Spleen (tissue), 11 donors: Measurements from ENCODE around the gene PPM1H. TPM values are rescaled to one million over a fixed set of nuclear protein-coding genes. Genes with fewer than 3 reads are reported as not detected.

Source experiments
- DNase-seq: peaks from one replicate; pipeline ENCODE4 v3.0.0-alpha.2; 2020
- H3K27ac ChIP-seq, 8 donors: fragments of 200-600 bp; sonication (generic) in 7 of 8; 1 replicate in 4 of 8; 2 replicates in 4 of 8; pipeline versions ENCODE4 v1.5.0 to v1.8.0; 2016 to 2021; ENCODE audit warnings: inconsistent platforms in 4 of 8, mild to moderate bottlenecking in 4 of 8, moderate library complexity in 1 of 8
- H3K27me3 ChIP-seq, 7 donors: fragments of 200-600 bp; sonication (generic) in 6 of 7; replicated peaks in 1 of 7; 1 replicate in 4 of 7; 2 replicates in 3 of 7; pipeline versions ENCODE4 v1.5.0 to v1.8.0; 2016 to 2021; ENCODE audit warnings: inconsistent platforms in 3 of 7, mild to moderate bottlenecking in 1 of 7
- H3K36me3 ChIP-seq, 6 donors: fragments of 200-600 bp; sonication (generic) in 5 of 6; 1 replicate in 4 of 6; 2 replicates in 2 of 6; pipeline versions ENCODE4 v1.5.0 to v1.8.0; 2016 to 2021; ENCODE audit warnings: inconsistent platforms in 2 of 6
- H3K4me1 ChIP-seq, 6 donors: fragments of 200-600 bp; sonication (generic) in 5 of 6; 1 replicate in 3 of 6; 2 replicates in 3 of 6; pipeline versions ENCODE4 v1.5.0 to v1.8.0; 2016 to 2021; ENCODE audit warnings: inconsistent platforms in 3 of 6
- H3K4me3 ChIP-seq, 8 donors: fragments of 200-600 bp; sonication (generic) in 7 of 8; 1 replicate in 4 of 8; 2 replicates in 4 of 8; pipeline versions ENCODE4 v1.5.0 to v1.8.0; 2016 to 2021; ENCODE audit warnings: inconsistent platforms in 4 of 8, mild to moderate bottlenecking in 4 of 8, moderate library complexity in 2 of 8
- H3K9me3 ChIP-seq, 8 donors: fragments of 200-600 bp; sonication (generic) in 7 of 8; 1 replicate in 4 of 8; 2 replicates in 4 of 8; pipeline versions ENCODE4 v1.5.0 to v1.8.0; 2016 to 2021; ENCODE audit warnings: inconsistent platforms in 4 of 8
- POLR2A ChIP-seq, 3 donors: fragments of 450-650 bp; IDR thresholded peaks; one replicate each; pipeline ENCODE4 v1.5.1; 2017; ENCODE audit warnings: antibody characterized with exemption in 3 of 3, mild to moderate bottlenecking in 1 of 3
- POLR2AphosphoS5 ChIP-seq, 3 donors: sonication (generic); formaldehyde crosslinking; IDR thresholded peaks; one replicate each; pipeline ENCODE4 v1.5.1; 2017; ENCODE audit warnings: antibody characterized with exemption in 3 of 3
- WGBS, 5 donors: extraction: QIAGEN DNeasy Blood & Tissue Kit in 3 of 5; methylation state at CpG; one replicate each; pipeline versions ENCODE4 v1.1.5 to v1.1.7; 2013 to 2018; 5-methylcytosine and 5-hydroxymethylcytosine counted together
- intact Hi-C: fragments of 100-400 bp; cut with DNase I; formaldehyde crosslinking; loops from one replicate; pipeline ENCODE4 v1.15.0; 2023; ENCODE audit warnings: low total_unique reads
- polyA plus RNA-seq, 3 donors: library from polyadenylated mRNA; stranded (reverse); fragments of 200-250 nt; gene quantifications; one replicate each; pipeline ENCODE4 v1.2.1, GENCODE V29; 2013
- total RNA-seq, 7 donors: library from RNA; depleted of rRNA in 3 of 7; stranded (reverse); fragments of >200 nt in 3 of 7; fragmentation: NEBNext Ultra II Directional in 4 of 7; extraction: Animal tissue kit (Norgen Biotek cat#: 25700) in 4 of 7; gene quantifications; one replicate each; pipeline versions ENCODE4 v1.1.0 to v1.2.1, GENCODE V29; 2016 to 2021
- TF ChIP-seq, protein P1 (sequence below), 11 experiments: fragments of 200-600 bp in 7 of 11; fragments of 450-650 bp in 4 of 11; sonication (generic) in 4 of 11; IDR thresholded peaks in 8 of 11; conservative IDR thresholded peaks in 3 of 11; 1 replicate in 7 of 11; 2 replicates in 4 of 11; pipeline versions ENCODE4 v1.4.0 to v1.8.0; 2016 to 2021; ENCODE audit warnings: antibody characterized with exemption in 11 of 11, inconsistent platforms in 4 of 11, mild to moderate bottlenecking in 1 of 11
- donor health status: healthy with polysubstance abuse.
- donor health status: DM: no; HTN: no; CAD: no; lungs with moderate emphysema.
- donor health status: DM: no; HTN: no; CAD: no.
- donor health status: Bipolar disorder and iron deficiency.
- donor health status: healthy.
- donor health status: DM: no; HTN: no; CAD: no.
- donor health status: DM: yes; HTN: yes; CAD: no.

The PPM1H gene
- total and polyA plus RNA-seq, 10 donors: 0.17 to 3.9 (median 1.9) TPM

DNA sequence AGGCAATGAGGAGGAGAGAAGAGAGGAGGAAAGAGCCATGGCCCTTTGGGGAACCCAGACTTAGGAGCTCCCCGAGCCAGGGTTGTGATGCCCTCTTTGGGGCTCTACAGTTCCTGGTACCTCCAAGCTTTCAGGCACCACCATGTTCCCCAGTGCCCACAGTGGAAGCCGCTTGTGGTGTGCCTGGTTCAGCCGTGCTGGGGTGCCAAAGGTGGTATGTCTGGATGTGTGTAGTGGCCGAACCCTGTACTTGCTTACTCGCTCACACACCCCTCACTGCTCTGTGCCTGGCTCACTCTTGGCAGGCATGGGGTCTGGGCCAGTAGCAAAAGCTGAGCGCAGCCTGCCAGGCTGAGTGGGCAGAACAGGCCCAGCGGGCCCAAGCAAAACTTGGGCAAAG, 257.6 kb downstream of the PPM1H start:
- Histone ChIP-seq H3K4me1 (peaks cover 0 to 8% (median 0%) of the 10 kb centered on the region in 6 donors), H3K36me3 (no peaks in the 10 kb centered on the region), H3K27ac (no peak overlapping the region), H3K9me3 (peaks cover 0 to 18% (median 14%) of the 10 kb centered on the region in 8 donors), H3K27me3 (no peaks in the 10 kb centered on the region), H3K4me3 (no peak overlapping the region)
- WGBS, 5 donors: 88 to 97% (median 90%) methylated on average over 4 to 7 of the region's 7 CpGs
- TF ChIP-seq, protein P1, sequence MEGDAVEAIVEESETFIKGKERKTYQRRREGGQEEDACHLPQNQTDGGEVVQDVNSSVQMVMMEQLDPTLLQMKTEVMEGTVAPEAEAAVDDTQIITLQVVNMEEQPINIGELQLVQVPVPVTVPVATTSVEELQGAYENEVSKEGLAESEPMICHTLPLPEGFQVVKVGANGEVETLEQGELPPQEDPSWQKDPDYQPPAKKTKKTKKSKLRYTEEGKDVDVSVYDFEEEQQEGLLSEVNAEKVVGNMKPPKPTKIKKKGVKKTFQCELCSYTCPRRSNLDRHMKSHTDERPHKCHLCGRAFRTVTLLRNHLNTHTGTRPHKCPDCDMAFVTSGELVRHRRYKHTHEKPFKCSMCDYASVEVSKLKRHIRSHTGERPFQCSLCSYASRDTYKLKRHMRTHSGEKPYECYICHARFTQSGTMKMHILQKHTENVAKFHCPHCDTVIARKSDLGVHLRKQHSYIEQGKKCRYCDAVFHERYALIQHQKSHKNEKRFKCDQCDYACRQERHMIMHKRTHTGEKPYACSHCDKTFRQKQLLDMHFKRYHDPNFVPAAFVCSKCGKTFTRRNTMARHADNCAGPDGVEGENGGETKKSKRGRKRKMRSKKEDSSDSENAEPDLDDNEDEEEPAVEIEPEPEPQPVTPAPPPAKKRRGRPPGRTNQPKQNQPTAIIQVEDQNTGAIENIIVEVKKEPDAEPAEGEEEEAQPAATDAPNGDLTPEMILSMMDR (IDR thresholded peaks at IDR 0.05 in 8 of 11, conservative IDR thresholded peaks at IDR 0.05 in 3 of 11): no peak
- TF ChIP-seq POLR2AphosphoS5 (IDR thresholded peaks at IDR 0.05) (no peak), POLR2A (IDR thresholded peaks at IDR 0.05) (no peak)
- DNase-seq: no peak
- intact Hi-C loops: no loop called here

DNA sequence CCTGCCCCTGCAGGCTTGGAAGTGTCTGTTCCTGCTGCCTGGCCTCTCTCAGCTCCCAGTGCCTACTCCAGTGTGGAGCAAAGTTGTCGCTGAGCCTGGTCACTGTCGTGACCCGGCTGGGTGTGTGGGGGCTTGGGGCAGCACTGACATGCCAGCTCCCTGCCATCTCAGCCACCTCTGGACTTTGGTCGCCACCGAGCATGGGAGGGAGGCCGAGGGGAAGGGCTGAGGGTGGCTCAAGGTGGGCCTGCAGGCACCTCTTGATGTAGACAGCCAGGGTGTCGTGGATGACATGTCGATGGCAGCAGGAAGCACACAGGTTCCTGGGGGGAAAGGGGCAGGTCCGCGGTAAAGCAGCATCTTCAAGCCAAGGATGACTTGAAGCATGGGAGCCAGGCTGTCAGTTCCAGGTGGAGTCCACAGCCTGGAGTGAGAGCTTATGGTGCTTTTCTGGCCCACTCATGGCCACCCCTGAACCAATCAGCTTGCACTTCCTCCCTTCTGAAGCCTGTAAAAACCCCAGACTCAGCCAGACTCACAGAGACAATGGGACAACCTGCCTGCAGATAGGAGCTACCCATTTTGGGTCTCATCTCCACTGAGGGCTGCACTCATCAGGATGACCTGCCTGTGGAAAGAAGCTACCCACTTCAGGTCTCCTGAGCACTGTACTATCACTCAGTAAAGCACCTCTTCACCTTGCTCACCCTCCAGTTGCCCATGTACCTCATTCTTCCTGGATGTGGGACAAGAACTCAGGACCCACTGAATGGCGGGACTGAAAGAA, 258.2 kb downstream of the PPM1H start:
- H3K9me3 ChIP-seq: peaks cover 0 to 18% (median 14%) of the 10 kb centered on the region in 8 donors
- no peak overlapping the region for H3K4me3 ChIP-seq
- intact Hi-C loops: no loop called here
- 94 to 95% (median 95%) methylated on average over 8 to 11 of the region's 11 CpGs for WGBS, 5 donors
- no peaks in the 10 kb centered on the region for H3K27me3 ChIP-seq
- TF ChIP-seq, protein P1 (IDR thresholded peaks at IDR 0.05 in 8 of 11, conservative IDR thresholded peaks at IDR 0.05 in 3 of 11): no peak
- TF ChIP-seq POLR2AphosphoS5 (IDR thresholded peaks at IDR 0.05): no peak
- TF ChIP-seq POLR2A (IDR thresholded peaks at IDR 0.05): no peak
- peaks cover 0 to 8% (median 0%) of the 10 kb centered on the region in 6 donors for H3K4me1 ChIP-seq
- H3K36me3 ChIP-seq: no peaks in the 10 kb centered on the region
- no peak for DNase-seq
- no peak overlapping the region for H3K27ac ChIP-seq

DNA sequence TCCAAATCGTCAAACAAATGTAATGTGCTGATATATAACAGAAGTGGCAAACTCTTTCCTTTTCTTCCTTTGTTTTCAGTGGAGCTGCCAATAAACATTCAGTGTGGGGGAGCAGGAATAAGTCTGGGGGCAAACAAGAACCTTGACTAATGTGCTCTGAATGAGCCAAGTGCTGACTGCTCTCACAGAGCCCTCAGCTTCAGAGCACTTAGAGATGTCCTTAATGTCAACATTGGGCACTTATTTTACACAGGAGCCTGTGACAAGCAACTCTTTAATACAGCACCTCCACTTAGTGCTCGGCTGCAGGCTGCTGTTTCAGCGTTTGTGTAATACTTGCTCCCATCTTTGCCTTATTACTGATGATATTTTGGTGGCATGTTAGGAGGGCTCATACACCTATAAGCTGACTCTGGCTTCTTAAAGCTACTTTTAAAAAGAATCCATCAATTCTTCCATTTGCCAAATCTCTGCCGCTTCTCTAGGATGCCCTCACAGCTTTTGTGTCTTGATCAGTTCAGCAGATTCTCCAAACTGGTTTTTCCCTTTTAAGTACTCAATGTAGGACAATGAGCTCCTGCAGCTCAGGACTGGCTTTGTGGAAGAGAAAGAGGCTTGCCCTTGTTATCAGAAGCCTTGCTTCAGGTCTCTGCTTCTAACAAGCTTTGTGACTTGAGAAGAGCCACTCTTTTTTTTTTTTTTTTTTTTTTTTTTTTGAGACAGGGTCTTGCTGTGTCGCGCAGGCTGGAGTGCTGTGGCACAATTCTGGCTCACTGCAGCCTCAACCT, 261.7 kb downstream of the PPM1H start:
- Histone ChIP-seq H3K9me3 (peaks cover 0 to 18% (median 14%) of the 10 kb centered on the region in 8 donors), H3K4me1 (no peaks in the 10 kb centered on the region), H3K27me3 (no peaks in the 10 kb centered on the region), H3K36me3 (no peaks in the 10 kb centered on the region), H3K27ac (no peak overlapping the region), H3K4me3 (no peak overlapping the region)
- 84 to 93% (median 92%) methylated on average over 6 of the region's 6 CpGs for WGBS, 5 donors
- no peak for DNase-seq
- TF ChIP-seq POLR2AphosphoS5 (IDR thresholded peaks at IDR 0.05) (no peak), POLR2A (IDR thresholded peaks at IDR 0.05) (no peak)
- TF ChIP-seq, protein P1 (IDR thresholded peaks at IDR 0.05 in 8 of 11, conservative IDR thresholded peaks at IDR 0.05 in 3 of 11): no peak
- intact Hi-C loops: no loop called here
